Measurements from ENCODE around the gene CDK18.

Gene CDK18

DNA sequence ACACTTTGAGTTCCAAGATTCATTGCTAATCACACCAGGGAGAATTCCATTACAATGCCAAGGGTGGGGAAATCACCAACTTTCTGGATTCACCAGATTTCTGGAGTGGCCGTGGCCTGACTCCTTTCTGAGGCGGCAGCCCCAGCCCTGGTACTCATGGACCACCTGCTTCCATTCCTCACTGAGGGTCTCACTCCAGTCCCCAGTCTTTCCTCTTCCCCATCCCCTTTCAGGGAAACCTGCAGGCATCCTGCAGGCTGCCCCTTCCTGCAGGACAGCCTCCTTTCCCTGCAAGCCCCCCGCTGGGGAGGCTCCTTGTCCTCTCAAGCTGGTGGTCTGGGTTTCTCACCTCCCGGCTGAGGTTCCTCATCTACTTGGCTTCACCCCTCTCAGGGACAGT is 12.7 kb upstream of the CDK18 start:
- no peaks in the 10 kb centered on the region for H3K79me2 ChIP-seq (ENCODE audit: low read length)
- no peaks in the 10 kb centered on the region for H4K20me1 ChIP-seq (ENCODE audit: insufficient read depth, low read length)
- no peaks in the 10 kb centered on the region for H3K4me1 ChIP-seq (ENCODE audit: low read length)
- H3K9me2 ChIP-seq (replicated peaks; ENCODE audit: insufficient read depth, low read length) = no peaks in the 10 kb centered on the region
- no peak for DNase-seq
- peaks cover 51% of the 10 kb centered on the region for H3K27me3 ChIP-seq (replicated peaks; ENCODE audit: insufficient read depth, low read length)
- TF ChIP-seq EZH2phosphoT487 (IDR thresholded peaks at IDR 0.05; ENCODE audit: low read length) (no peak), EZH2 (optimal IDR thresholded peaks at IDR 0.05; ENCODE audit: low read depth, low read length) (no peak)
- TF ChIP-seq, protein P1, sequence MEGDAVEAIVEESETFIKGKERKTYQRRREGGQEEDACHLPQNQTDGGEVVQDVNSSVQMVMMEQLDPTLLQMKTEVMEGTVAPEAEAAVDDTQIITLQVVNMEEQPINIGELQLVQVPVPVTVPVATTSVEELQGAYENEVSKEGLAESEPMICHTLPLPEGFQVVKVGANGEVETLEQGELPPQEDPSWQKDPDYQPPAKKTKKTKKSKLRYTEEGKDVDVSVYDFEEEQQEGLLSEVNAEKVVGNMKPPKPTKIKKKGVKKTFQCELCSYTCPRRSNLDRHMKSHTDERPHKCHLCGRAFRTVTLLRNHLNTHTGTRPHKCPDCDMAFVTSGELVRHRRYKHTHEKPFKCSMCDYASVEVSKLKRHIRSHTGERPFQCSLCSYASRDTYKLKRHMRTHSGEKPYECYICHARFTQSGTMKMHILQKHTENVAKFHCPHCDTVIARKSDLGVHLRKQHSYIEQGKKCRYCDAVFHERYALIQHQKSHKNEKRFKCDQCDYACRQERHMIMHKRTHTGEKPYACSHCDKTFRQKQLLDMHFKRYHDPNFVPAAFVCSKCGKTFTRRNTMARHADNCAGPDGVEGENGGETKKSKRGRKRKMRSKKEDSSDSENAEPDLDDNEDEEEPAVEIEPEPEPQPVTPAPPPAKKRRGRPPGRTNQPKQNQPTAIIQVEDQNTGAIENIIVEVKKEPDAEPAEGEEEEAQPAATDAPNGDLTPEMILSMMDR (IDR thresholded peaks at IDR 0.05; ENCODE audit: low read length) = no peak
- H3K9ac ChIP-seq (ENCODE audit: low read length) = no peak overlapping the region
- H3K27ac ChIP-seq (ENCODE audit: low read length) = no peak overlapping the region
- no peaks in the 10 kb centered on the region for H3K9me3 ChIP-seq (replicated peaks; ENCODE audit: insufficient read depth, low read length)
- no peak overlapping the region for H2AFZ ChIP-seq (ENCODE audit: low read length)
- H3K4me3 ChIP-seq (ENCODE audit: low read length) = no peak overlapping the region
- no peaks in the 10 kb centered on the region for H3F3A ChIP-seq (ENCODE audit: insufficient read depth, low read length)
- no peaks in the 10 kb centered on the region for H3K36me3 ChIP-seq (replicated peaks; ENCODE audit: insufficient read depth, low read length)
- no peak overlapping the region for H3K4me2 ChIP-seq (ENCODE audit: low read depth, low read length)

- no peak overlapping the region for H3K4me3 ChIP-seq (ENCODE audit: low read length)
- no peaks in the 10 kb centered on the region for H3F3A ChIP-seq (ENCODE audit: insufficient read depth, low read length)
- no peak overlapping the region for H2AFZ ChIP-seq (ENCODE audit: low read length)
- no peak overlapping the region for H3K27ac ChIP-seq (ENCODE audit: low read length)
- H3K4me1 ChIP-seq (ENCODE audit: low read length) = no peaks in the 10 kb centered on the region
- no peaks in the 10 kb centered on the region for H3K9me3 ChIP-seq (replicated peaks; ENCODE audit: insufficient read depth, low read length)
- peaks cover 51% of the 10 kb centered on the region for H3K27me3 ChIP-seq (replicated peaks; ENCODE audit: insufficient read depth, low read length)
- TF ChIP-seq, protein P1 (IDR thresholded peaks at IDR 0.05; ENCODE audit: low read length) = no peak
- TF ChIP-seq EZH2 (optimal IDR thresholded peaks at IDR 0.05; ENCODE audit: low read depth, low read length) (no peak), EZH2phosphoT487 (IDR thresholded peaks at IDR 0.05; ENCODE audit: low read length) (no peak)
- no peaks in the 10 kb centered on the region for H3K79me2 ChIP-seq (ENCODE audit: low read length)
- H3K9me2 ChIP-seq (replicated peaks; ENCODE audit: insufficient read depth, low read length) = no peaks in the 10 kb centered on the region
- H4K20me1 ChIP-seq (ENCODE audit: insufficient read depth, low read length) = no peaks in the 10 kb centered on the region
- DNase-seq = no peak
- no peak overlapping the region for H3K9ac ChIP-seq (ENCODE audit: low read length)
- H3K4me2 ChIP-seq (ENCODE audit: low read depth, low read length) = no peak overlapping the region
- no peaks in the 10 kb centered on the region for H3K36me3 ChIP-seq (replicated peaks; ENCODE audit: insufficient read depth, low read length)
Measured at GRCh38 chr1:205492201-205492667, 12.2 kb upstream of the CDK18 start.

GRCh38 chr1:205492774-205493173 is 11.7 kb upstream of the CDK18 start:
- Histone ChIP-seq H3K36me3 (replicated peaks; ENCODE audit: insufficient read depth, low read length) (no peaks in the 10 kb centered on the region), H3K4me2 (ENCODE audit: low read depth, low read length) (no peak overlapping the region), H3F3A (ENCODE audit: insufficient read depth, low read length) (no peaks in the 10 kb centered on the region), H3K4me3 (ENCODE audit: low read length) (no peak overlapping the region), H3K9me3 (replicated peaks; ENCODE audit: insufficient read depth, low read length) (no peaks in the 10 kb centered on the region), H3K9ac (ENCODE audit: low read length) (no peak overlapping the region), H3K9me2 (replicated peaks; ENCODE audit: insufficient read depth, low read length) (no peaks in the 10 kb centered on the region), H3K4me1 (ENCODE audit: low read length) (no peaks in the 10 kb centered on the region), H3K27me3 (replicated peaks; ENCODE audit: insufficient read depth, low read length) (peaks cover 51% of the 10 kb centered on the region), H4K20me1 (ENCODE audit: insufficient read depth, low read length) (no peaks in the 10 kb centered on the region), H3K27ac (ENCODE audit: low read length) (no peak overlapping the region), H2AFZ (ENCODE audit: low read length) (no peak overlapping the region), H3K79me2 (ENCODE audit: low read length) (no peaks in the 10 kb centered on the region)
- TF ChIP-seq EZH2phosphoT487 (IDR thresholded peaks at IDR 0.05; ENCODE audit: low read length) (no peak), EZH2 (optimal IDR thresholded peaks at IDR 0.05; ENCODE audit: low read depth, low read length) (no peak)
- TF ChIP-seq, protein P1 (IDR thresholded peaks at IDR 0.05; ENCODE audit: low read length) = no peak
- no peak for DNase-seq
